ENCODE data around the gene NCMAP.

DNA sequence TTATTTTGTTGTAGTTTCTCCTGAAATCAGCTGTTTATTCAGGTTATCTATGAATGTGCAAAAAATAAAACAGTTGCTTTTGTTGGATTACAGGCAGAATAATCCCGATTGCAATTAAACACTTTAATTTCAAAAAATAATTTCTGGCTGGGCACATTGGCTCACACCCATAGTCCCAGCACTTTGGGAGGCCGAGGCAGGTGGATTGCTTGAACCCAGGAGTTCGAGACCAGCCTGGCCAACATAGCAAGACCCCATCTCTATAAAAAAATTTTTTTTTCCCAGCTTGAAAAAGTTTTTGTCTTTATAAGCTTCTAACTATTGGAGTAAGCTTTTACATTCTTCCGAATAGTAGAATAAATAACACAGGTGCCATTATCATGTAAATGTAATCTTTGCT, 38.0 kb upstream of the NCMAP start:
- TF ChIP-seq POLR2AphosphoS5 (IDR thresholded peaks at IDR 0.05; ENCODE audit: low read depth, low read length) (no peak), POLR2A (IDR thresholded peaks at IDR 0.05; ENCODE audit: low read depth, low read length) (no peak), TAF1 (IDR thresholded peaks at IDR 0.05; ENCODE audit: borderline replicate concordance, low read depth, low read length) (no peak)
